Muscle of leg (tissue), 9 donors: ENCODE data around the gene CPD. TPM values are rescaled to one million over a fixed set of nuclear protein-coding genes. Genes with fewer than 3 reads are reported as not detected.

Experiments
- polyA plus RNA-seq, 8 donors: library from polyadenylated mRNA; unstranded; fragments of 120-200 nt; gene quantifications; one replicate each; pipeline versions ENCODE4 v1.2.1 to v1.2.3, GENCODE V29; 2013; ENCODE audit warnings: inconsistent platforms in 1 of 8, low replicate concordance in 1 of 8; ENCODE audit not compliant: insufficient read length in 8 of 8, insufficient read depth in 1 of 8
- total RNA-seq: library from RNA; stranded (reverse); fragments of 120-200 nt; gene quantifications from one replicate; pipeline ENCODE4 v1.2.4, GENCODE V29; 2013

The CPD gene
- total and polyA plus RNA-seq, 9 donors = 16.6 to 36.8 (median 24.4) TPM

Other genes starting within 250 kb of the CPD start
- 0.13 TPM for gene SLC6A4, start 143.2 kb upstream of the CPD start, total RNA-seq
- gene SLC6A4, start 143.2 kb upstream of the CPD start, polyA plus RNA-seq = 1 to 10 TPM in 1 of 8 donors, under 1 TPM in 7; 0.09 to 1.5 (median 0.13) TPM
- gene BLMH, start 87.0 kb upstream of the CPD start, total RNA-seq = 30.9 TPM
- gene BLMH, start 87.0 kb upstream of the CPD start, polyA plus RNA-seq = 10 to 100 TPM; 39.3 to 55.1 (median 42.9) TPM
- not detected for gene TMIGD1, start 44.9 kb upstream of the CPD start, total RNA-seq
- gene TMIGD1, start 44.9 kb upstream of the CPD start, polyA plus RNA-seq = under 1 TPM in 2 of 8 donors, not detected in 6; 0.41 to 0.56 TPM
- 24.6 TPM for gene GOSR1, start 98.5 kb downstream of the CPD start, total RNA-seq
- 10 to 100 TPM; 21.8 to 32.3 (median 26.6) TPM for gene GOSR1, start 98.5 kb downstream of the CPD start, polyA plus RNA-seq